Tongue (tissue), 2 donors: ENCODE measurements around the gene SPC25. TPM values are rescaled to one million over a fixed set of nuclear protein-coding genes. Genes with fewer than 3 reads are reported as not detected.

Experiments
- DNase-seq: peaks from one replicate; pipeline ENCODE4 v3.0.0-alpha.2; 2015
- total RNA-seq: library from RNA; depleted of rRNA; stranded (reverse); fragments of >200 nt; gene quantifications from one replicate; pipeline ENCODE4 v1.2.3, GENCODE V29; 2014

Gene SPC25
- total RNA-seq, 1 donor from 2014 or later: 3.4 TPM

- DNase-seq: no peak
Observed at GRCh38 chr2:168841445-168841844, 48.8 kb downstream of the SPC25 start.

DNA sequence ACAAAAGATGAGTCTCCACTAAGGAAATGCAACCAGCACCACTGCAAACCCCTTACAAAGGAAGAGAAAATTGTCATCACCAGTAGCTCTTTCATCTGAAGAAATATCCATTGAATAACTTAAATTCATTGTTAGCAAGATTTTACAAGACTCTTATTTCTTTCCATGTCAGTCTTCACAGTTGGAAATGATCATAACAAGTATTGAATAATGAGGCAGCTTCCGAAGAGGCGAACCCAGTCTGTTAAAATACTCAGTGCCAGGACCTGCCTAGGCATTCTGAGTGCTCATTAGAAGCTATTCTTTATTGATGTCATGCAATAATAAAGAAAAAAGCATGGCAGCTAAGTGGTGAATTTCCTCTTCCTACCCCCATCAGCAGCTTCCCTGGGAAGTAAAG lies 54.3 kb downstream of the SPC25 start:
- no peak for DNase-seq

- DNase-seq: no peak
Observed at GRCh38 chr2:168831662-168832061, 58.6 kb downstream of the SPC25 start.

DNA sequence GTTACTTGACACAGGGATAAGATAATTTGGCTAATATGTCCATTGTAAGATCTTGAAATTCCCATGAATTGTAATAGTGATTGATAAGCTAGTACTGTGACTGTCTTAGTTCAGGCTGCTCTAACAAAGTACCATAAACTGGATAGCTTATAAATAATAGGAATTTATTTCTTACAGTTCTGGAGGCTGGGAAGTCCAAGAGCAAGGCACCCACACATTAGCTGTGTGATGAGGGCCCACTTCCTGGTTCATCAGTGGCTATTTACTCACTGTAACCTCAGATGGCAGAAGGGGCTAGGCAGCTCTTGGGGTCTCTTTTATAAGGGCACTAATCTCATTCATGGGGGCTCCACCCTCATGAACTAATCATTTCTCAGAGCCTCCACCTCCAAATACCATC lies 59.3 kb downstream of the SPC25 start:
- DNase-seq: no peak

DNA sequence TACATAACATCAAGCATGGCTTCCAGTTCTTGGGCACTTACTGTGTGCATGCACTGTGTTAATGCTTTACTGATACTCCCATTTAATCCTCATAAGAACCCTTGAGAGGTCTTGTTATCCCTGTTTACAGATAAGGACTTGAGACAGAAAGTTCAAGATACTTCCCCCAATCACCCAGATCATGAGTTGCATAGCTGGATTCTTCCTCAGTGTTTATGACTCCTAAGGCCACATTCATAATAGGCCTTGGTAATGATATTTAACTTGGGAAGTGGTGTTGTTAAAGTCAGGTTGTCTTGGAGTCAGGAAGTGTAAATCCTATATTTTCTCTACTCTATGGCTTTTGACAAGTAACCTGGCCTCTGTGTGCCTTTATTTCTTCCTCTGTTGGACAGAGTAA lies 65.1 kb downstream of the SPC25 start:
- no peak for DNase-seq

GRCh38 chr2:168821992-168822391 lies 68.2 kb downstream of the SPC25 start:
- DNase-seq: no peak

- no peak for DNase-seq
Observed at GRCh38 chr2:168821577-168821976, 68.7 kb downstream of the SPC25 start.

Other genes starting within 250 kb of the SPC25 start
- gene NOSTRIN, start 87.8 kb downstream of the SPC25 start, total RNA-seq: 6.9 TPM
- not detected for gene G6PC2, start 10.9 kb upstream of the SPC25 start, total RNA-seq
- not detected for gene ABCB11, start 140.9 kb upstream of the SPC25 start, total RNA-seq
- gene DHRS9, start 179.1 kb upstream of the SPC25 start, total RNA-seq: 1.6 TPM